HuH-7 (cell line): Measurements from ENCODE around the gene UNC5C.

Experiments used
- DNase-seq: peaks from one replicate; pipeline ENCODE4 v3.0.0; 2011; ENCODE audit warnings: low spot score

UNC5C gene

GRCh38 chr4:95325665-95326064 is 223.1 kb downstream of the UNC5C start:
- no peak for DNase-seq

GRCh38 chr4:95319169-95319568 is 229.6 kb downstream of the UNC5C start:
- no peak for DNase-seq

GRCh38 chr4:95318483-95318882 is 230.3 kb downstream of the UNC5C start:
- no peak for DNase-seq

GRCh38 chr4:95318044-95318443 is 230.7 kb downstream of the UNC5C start:
- DNase-seq: no peak

- no peak for DNase-seq
Measured at GRCh38 chr4:95317085-95317793, 231.5 kb downstream of the UNC5C start.

- no peak for DNase-seq
Measured at GRCh38 chr4:95314573-95314972, 234.2 kb downstream of the UNC5C start.

- DNase-seq: no peak
Measured at GRCh38 chr4:95304898-95305297, 243.9 kb downstream of the UNC5C start.

- DNase-seq: no peak
Measured at GRCh38 chr4:95300304-95300703, 248.5 kb downstream of the UNC5C start.

- no peak for DNase-seq
Measured at GRCh38 chr4:95296052-95296451, 252.7 kb downstream of the UNC5C start.

- no peak for DNase-seq
Measured at GRCh38 chr4:95295157-95295556, 253.6 kb downstream of the UNC5C start.

- no peak for DNase-seq
Measured at GRCh38 chr4:95294321-95294720, 254.5 kb downstream of the UNC5C start.

GRCh38 chr4:95293014-95293413 is 255.8 kb downstream of the UNC5C start:
- DNase-seq: no peak

GRCh38 chr4:95290702-95291101 is 258.1 kb downstream of the UNC5C start:
- no peak for DNase-seq

- no peak for DNase-seq
Measured at GRCh38 chr4:95289028-95289634, 259.6 kb downstream of the UNC5C start.

- no peak for DNase-seq
Measured at GRCh38 chr4:95288552-95288951, 260.2 kb downstream of the UNC5C start.

- no peak for DNase-seq
Measured at GRCh38 chr4:95285797-95286196, 263.0 kb downstream of the UNC5C start.

GRCh38 chr4:95284655-95285054 is 264.1 kb downstream of the UNC5C start:
- DNase-seq: no peak

- DNase-seq: no peak
Measured at GRCh38 chr4:95283320-95283719, 265.5 kb downstream of the UNC5C start.

- no peak for DNase-seq
Measured at GRCh38 chr4:95272797-95273196, 276.0 kb downstream of the UNC5C start.

GRCh38 chr4:95272036-95272435 is 276.7 kb downstream of the UNC5C start:
- no peak for DNase-seq

- no peak for DNase-seq
Measured at GRCh38 chr4:95268819-95269565, 279.8 kb downstream of the UNC5C start.

GRCh38 chr4:95267081-95267480 is 281.7 kb downstream of the UNC5C start:
- DNase-seq: no peak
